ENCODE results near the gene EIF2B4. TPM values are rescaled to one million over a fixed set of nuclear protein-coding genes. Genes with fewer than 3 reads are reported as not detected.

Gene EIF2B4
- total and polyA plus RNA-seq, 9 of the 15 experiments (the other 6 are each of a cell fraction or from before 2014, with no cell fraction given), result 29.7 to 80.3 (median 58.9) TPM

DNA sequence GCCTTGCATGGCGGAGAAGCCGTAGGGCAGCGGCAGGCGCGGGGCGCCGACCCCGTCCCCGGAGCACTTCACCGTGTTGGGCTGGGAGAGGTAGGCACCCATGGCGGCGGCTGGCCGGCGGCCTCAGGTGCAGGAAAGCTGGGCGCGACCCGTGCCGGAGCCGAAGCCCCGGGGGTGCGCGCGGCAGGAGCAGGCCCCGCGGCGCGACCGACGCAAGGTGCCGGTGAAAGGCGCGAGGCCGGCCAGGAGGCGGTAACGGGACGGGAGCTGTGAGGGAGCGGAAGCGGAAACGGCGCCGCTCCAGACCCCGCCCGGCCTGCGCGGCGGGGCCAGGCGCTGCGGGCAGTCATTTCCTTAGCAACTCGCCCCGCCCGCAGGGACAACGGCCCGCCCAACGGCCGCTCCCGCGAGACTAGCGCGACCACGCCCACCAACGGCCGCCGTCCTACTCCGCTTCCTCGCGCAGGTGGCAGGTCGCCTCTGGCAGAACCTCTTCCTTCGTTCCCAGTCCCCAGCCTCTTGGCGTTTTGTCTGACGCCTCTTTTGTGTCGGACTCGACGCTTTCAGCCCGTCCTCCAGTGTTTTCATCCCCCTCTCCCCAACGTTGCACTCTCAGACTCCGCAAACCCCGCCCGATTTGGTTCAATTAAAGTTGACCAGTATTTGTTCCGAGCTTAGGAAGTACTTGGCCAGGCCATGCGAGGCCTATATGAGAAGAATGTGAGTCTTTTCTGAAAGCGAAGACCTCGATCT, 39.4 kb upstream of the EIF2B4 start, which contains the start of gene PPM1G (continued):
- TF ChIP-seq HSF4 (CRISPR knock-in tag; IDR thresholded peaks at IDR 0.05; ENCODE audit: borderline replicate concordance), result no peak
- TF ChIP-seq YY1 (IDR thresholded peaks at IDR 0.05; ENCODE audit: borderline replicate concordance in 1 of 3, control insufficient read depth in 1 of 3, extremely low read depth in 1 of 3, insufficient read depth in 3 of 3, insufficient read length in 1 of 3, insufficient replicate concordance in 2 of 3, low read depth in 1 of 3, low read length in 2 of 3), result peak in 2 of 3 experiments; percentile 44 to 69
- no peak for TF ChIP-seq IFI16 (CRISPR knock-in tag; IDR thresholded peaks at IDR 0.05)
- TF ChIP-seq ZNF41 (CRISPR knock-in tag; conservative IDR thresholded peaks at IDR 0.05), result 0 out of 2 replicates have a peak, but pooled peaks have one; percentile 48
- TF ChIP-seq ZNF57 (CRISPR knock-in tag; IDR thresholded peaks at IDR 0.05), result no peak
- TF ChIP-seq, protein P1, sequence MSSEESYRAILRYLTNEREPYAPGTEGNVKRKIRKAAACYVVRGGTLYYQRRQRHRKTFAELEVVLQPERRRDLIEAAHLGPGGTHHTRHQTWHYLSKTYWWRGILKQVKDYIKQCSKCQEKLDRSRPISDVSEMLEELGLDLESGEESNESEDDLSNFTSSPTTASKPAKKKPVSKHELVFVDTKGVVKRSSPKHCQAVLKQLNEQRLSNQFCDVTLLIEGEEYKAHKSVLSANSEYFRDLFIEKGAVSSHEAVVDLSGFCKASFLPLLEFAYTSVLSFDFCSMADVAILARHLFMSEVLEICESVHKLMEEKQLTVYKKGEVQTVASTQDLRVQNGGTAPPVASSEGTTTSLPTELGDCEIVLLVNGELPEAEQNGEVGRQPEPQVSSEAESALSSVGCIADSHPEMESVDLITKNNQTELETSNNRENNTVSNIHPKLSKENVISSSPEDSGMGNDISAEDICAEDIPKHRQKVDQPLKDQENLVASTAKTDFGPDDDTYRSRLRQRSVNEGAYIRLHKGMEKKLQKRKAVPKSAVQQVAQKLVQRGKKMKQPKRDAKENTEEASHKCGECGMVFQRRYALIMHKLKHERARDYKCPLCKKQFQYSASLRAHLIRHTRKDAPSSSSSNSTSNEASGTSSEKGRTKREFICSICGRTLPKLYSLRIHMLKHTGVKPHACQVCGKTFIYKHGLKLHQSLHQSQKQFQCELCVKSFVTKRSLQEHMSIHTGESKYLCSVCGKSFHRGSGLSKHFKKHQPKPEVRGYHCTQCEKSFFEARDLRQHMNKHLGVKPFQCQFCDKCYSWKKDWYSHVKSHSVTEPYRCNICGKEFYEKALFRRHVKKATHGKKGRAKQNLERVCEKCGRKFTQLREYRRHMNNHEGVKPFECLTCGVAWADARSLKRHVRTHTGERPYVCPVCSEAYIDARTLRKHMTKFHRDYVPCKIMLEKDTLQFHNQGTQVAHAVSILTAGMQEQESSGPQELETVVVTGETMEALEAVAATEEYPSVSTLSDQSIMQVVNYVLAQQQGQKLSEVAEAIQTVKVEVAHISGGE (CRISPR knock-in tag; IDR thresholded peaks at IDR 0.05), result peak in 2 of 3 experiments; percentile 38 to 93; a peak in 3 of 6 replicates
- TF ChIP-seq NFXL1 (CRISPR knock-in tag; IDR thresholded peaks at IDR 0.05), result no peak
- peak; percentile 89 for TF ChIP-seq ELF1 (tag; IDR thresholded peaks at IDR 0.05)
- no peak for TF ChIP-seq HDGF (IDR thresholded peaks at IDR 0.05)
- TF ChIP-seq, protein P2, sequence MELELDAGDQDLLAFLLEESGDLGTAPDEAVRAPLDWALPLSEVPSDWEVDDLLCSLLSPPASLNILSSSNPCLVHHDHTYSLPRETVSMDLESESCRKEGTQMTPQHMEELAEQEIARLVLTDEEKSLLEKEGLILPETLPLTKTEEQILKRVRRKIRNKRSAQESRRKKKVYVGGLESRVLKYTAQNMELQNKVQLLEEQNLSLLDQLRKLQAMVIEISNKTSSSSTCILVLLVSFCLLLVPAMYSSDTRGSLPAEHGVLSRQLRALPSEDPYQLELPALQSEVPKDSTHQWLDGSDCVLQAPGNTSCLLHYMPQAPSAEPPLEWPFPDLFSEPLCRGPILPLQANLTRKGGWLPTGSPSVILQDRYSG (tag; conservative IDR thresholded peaks at IDR 0.05; ENCODE audit: low read depth), result peak; percentile 78
- no peak for TF ChIP-seq ZZZ3 (IDR thresholded peaks at IDR 0.05)
- TF ChIP-seq RB1 (IDR thresholded peaks at IDR 0.05; ENCODE audit: low read depth), result peak; percentile 66; the same call in 1 of the 2 replicates
- peak; percentile 86 for TF ChIP-seq CBX1 (IDR thresholded peaks at IDR 0.05; ENCODE audit: low read depth)
- TF ChIP-seq RBM34 (IDR thresholded peaks at IDR 0.05; ENCODE audit: borderline replicate concordance, insufficient read depth, low read length), result no peak
- TF ChIP-seq ZNF133 (CRISPR knock-in tag; IDR thresholded peaks at IDR 0.05), result no peak
- TF ChIP-seq SETDB1 (IDR thresholded peaks at IDR 0.05; ENCODE audit: low read length), result no peak
- TF ChIP-seq NFRKB (IDR thresholded peaks at IDR 0.05; ENCODE audit: low read depth), result 0 out of 2 replicates have a peak, but pooled peaks have one; percentile 55
- TF ChIP-seq FOXK2 (conservative IDR thresholded peaks at IDR 0.05 in 1 of 2, IDR thresholded peaks at IDR 0.05 in 1 of 2; ENCODE audit: low read depth in 2 of 2), result 0 out of 4 replicates have a peak, but pooled peaks of 1 of the 2 experiments have one; percentile 16
- TF ChIP-seq, protein P3, sequence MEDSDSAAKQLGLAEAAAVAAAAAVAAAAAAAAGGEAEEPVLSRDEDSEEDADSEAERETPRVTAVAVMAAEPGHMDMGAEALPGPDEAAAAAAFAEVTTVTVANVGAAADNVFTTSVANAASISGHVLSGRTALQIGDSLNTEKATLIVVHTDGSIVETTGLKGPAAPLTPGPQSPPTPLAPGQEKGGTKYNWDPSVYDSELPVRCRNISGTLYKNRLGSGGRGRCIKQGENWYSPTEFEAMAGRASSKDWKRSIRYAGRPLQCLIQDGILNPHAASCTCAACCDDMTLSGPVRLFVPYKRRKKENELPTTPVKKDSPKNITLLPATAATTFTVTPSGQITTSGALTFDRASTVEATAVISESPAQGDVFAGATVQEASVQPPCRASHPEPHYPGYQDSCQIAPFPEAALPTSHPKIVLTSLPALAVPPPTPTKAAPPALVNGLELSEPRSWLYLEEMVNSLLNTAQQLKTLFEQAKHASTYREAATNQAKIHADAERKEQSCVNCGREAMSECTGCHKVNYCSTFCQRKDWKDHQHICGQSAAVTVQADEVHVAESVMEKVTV (CRISPR knock-in tag; IDR thresholded peaks at IDR 0.05), result no peak
- TF ChIP-seq FOXJ2 (tag; IDR thresholded peaks at IDR 0.05), result peak; percentile 87
- no peak for TF ChIP-seq XRCC3 (IDR thresholded peaks at IDR 0.05)
- TF ChIP-seq ZNF263 (CRISPR knock-in tag; IDR thresholded peaks at IDR 0.05; ENCODE audit: borderline replicate concordance), result peak; percentile 46; the same call in 1 of the 2 replicates

Data from K562 (cell line).